ENCODE data around the gene TPX2.

DNA sequence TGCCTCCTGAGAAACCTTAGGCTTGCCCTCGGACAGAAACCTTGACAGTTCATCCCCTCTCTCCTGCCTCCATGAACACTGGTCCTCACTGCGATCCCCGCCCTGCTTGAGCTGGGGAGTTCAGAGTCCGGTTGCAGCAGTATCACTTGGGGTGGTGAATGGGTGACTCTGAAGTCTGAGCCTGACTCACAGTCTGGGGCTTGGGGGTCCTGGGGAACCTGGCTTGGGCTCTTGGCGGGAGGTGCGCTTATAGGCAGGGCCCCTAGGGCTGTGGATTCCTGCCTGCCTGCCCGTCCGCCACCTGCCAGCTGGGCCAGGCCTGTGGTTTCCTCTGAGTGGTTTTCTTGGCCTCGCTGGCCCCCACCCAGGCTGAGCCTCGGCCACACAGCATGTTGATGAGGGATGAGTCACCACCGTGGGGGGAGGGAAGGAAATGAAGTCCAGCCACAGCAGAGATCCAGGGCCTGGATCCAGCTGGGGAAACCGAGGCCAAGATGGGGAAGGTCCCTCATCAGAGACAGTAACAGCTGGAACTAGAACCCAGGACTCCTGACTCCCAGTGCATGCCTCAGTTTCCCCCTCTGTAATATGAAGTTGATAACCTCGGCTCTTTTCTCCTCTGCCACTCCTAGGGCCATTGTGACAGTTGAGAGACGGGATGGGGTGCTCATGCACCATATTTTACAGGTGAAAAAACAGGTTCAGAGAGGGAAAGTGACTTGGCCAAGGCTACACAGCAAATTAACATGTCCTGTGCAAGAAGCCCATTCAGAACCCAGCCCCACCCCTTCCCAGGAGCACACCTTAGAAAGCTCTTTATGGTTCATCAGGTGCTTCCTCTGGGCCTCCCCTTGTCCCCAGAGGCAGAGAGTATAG is 97.1 kb downstream of the TPX2 start:
- TF ChIP-seq, protein P1, sequence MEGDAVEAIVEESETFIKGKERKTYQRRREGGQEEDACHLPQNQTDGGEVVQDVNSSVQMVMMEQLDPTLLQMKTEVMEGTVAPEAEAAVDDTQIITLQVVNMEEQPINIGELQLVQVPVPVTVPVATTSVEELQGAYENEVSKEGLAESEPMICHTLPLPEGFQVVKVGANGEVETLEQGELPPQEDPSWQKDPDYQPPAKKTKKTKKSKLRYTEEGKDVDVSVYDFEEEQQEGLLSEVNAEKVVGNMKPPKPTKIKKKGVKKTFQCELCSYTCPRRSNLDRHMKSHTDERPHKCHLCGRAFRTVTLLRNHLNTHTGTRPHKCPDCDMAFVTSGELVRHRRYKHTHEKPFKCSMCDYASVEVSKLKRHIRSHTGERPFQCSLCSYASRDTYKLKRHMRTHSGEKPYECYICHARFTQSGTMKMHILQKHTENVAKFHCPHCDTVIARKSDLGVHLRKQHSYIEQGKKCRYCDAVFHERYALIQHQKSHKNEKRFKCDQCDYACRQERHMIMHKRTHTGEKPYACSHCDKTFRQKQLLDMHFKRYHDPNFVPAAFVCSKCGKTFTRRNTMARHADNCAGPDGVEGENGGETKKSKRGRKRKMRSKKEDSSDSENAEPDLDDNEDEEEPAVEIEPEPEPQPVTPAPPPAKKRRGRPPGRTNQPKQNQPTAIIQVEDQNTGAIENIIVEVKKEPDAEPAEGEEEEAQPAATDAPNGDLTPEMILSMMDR (IDR thresholded peaks at IDR 0.05): no peak
- TF ChIP-seq EZH2 (IDR thresholded peaks at IDR 0.05) (no peak), EZH2phosphoT487 (IDR thresholded peaks at IDR 0.05) (no peak)
